ENCODE data around the gene DIO3.

GRCh38 chr14:101582294-101582693, 21.0 kb downstream of the DIO3 start:
- TF ChIP-seq CTCF (conservative IDR thresholded peaks at IDR 0.05; ENCODE audit: low read length) (no peak), EZH2phosphoT487 (IDR thresholded peaks at IDR 0.05; ENCODE audit: borderline replicate concordance, low read depth, low read length) (no peak)
